Muscle of arm (tissue), 12 donors: Measurements from ENCODE around the gene VWF. TPM values are rescaled to one million over a fixed set of nuclear protein-coding genes. Genes with fewer than 3 reads are reported as not detected.
"Not testable (repeated sequence)": the region's sequence is repeated elsewhere in the genome, so short reads cannot be mapped to it uniquely, and the experiment has no call there.

Experiments
- DNase-seq: peaks from one replicate; pipeline ENCODE4 v3.0.0-alpha.2; 2013
- polyA plus RNA-seq, 12 donors: library from polyadenylated mRNA; unstranded; fragments of 120-200 nt; gene quantifications; one replicate each; pipeline ENCODE4 v1.2.1, GENCODE V29; 2013; ENCODE audit not compliant: insufficient read length in 12 of 12

VWF gene
- polyA plus RNA-seq, 12 donors = 49.1 to 67.9 (median 58.1) TPM; not detected in 1

DNA sequence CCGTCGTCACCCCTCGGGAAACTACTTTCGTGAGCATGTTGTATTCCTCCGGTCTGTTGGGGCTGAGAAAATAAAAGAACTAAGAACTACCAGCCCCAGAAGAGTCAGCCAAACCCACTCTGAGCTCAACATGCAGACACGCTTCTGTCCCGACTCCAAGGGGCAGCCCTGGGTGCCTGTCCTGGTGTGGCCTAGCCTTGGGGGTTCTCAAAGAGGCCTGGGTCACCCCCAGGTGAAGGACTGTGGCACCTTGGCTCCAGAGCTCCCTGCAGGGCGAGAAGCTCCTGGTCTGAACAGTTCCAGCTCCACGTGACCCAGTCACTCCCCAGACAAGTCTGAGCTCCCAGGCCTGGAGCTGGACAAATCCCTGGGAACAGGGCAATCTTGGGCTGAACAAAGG, 87.0 kb downstream of the VWF start:
- DNase-seq = no peak

DNA sequence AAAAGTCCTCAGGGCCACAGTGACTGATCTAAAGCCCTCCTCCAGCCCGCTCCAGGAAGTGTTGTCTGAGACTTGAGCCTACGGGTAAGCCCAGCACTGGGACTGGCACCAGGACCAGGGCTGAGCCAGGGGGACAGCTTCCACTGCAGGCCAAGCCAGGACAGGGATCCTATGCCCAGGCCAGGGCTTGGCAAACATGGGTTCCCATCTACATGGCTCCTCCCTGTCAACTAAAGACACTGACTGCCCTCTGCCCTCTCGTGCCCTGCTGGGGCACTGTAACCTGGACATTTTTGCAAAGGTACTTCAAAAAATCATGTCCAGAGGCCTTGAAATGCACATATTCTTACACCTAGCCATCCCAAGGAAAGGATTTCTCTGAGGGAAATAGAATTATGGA, 88.0 kb downstream of the VWF start:
- no peak for DNase-seq

DNA sequence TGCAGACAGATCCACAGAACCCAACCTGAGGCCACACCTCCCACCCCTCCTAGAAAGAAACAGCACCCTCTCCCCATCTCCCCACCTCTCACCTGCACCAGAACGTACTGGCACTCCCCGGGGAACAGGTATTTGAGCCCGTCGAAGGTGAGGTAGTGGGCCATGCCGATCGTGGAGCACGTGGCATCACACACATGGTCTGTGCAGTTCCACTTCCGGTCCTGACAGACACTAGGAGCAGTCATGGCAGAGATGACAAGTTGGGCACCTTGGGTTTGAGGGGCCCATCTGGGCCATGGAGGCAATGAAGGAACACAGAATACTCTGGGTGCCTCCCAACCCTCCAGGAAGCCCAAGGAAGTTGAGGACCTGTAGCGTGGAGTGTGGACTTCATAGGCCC, 89.9 kb downstream of the VWF start:
- DNase-seq = no peak

DNA sequence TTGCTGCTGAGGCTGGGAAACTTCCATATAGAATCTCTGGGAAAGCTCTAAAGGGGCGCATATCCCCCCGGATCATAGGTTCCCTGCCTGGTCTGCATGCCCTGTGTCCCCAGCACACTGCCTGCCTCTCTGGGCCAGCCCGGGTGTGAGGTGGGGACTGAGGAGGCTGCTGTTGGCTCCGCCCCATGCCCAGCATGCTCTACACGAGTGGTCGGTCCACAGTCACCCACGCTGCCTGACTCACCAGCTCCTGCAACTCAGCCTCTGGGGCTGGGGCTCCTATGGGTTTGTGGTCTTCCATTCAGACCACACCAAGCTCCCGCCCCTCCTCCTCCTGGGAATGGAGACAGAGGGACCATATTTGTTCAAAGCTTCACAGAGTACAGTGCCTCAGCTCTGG, 90.9 kb downstream of the VWF start:
- DNase-seq = no peak

DNA sequence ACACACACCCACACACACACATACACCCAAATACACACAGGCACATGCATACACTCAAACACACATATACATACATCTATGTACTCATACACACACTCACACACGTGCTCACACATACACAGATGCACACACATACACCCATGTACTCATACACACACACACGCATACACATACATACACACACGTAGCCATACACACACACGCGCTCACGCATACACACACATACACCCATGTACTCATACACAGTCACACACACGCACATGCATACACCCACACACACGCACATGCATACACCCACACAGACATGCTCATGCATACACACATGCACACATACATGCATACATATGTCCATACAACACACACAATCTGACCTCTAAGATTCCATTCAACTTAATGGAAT, 91.7 kb downstream of the VWF start:
- no peak for DNase-seq

DNA sequence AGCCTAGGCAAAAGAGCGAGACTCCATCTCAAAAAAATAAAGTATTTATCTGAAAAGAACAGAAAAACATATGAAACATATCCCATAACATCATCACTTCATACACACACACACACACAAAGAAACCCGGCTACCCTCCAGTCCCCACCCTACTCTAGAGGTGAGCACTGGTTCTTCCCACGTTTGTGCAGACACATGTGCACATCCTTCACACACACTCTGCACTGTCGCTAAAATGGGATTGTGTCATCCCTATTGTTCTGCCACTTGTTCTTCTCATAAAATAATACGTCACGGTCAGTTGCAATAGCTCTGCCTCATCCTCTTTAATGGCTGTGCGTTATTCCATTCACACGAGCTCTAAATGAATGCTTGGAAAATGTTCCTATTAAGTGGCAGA, 93.5 kb downstream of the VWF start:
- DNase-seq = no peak

DNA sequence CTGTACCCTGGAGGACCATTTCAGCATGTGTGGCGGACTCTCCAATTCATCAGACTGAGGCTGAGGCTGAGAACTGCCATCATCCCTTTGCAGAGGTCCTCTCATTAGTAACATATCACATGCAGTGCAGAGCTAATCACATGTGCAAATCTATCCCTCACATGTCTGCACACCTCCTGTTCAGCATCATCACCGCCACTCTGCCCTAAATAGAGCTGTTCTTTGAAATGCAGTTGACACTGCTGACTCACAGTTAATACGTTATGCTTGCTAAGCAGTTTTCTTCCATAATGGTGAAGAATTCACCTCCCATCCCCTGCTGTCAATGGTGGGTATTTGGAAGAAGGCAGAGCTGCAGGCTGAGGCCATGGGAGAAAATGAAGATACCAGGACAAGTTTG, 94.4 kb downstream of the VWF start:
- no peak for DNase-seq

DNA sequence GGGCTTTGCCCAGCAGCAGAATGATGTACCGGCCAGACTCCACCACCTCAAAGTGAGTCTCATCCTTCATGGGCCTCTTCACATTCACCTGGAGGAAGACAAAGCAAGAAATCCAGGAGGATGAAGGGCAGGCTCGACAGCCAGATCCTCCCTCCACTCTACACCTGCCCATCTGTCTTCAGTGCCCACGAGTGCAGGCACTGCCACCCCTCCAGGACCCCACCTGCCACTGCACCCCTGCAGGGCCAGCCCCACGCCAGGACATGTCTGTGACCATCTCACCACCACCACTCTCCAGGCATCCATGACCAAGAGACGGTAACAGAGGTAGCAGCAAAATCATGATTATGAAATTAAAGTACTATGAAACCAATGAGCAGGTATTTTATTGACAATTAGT, 95.1 kb downstream of the VWF start:
- no peak for DNase-seq

DNA sequence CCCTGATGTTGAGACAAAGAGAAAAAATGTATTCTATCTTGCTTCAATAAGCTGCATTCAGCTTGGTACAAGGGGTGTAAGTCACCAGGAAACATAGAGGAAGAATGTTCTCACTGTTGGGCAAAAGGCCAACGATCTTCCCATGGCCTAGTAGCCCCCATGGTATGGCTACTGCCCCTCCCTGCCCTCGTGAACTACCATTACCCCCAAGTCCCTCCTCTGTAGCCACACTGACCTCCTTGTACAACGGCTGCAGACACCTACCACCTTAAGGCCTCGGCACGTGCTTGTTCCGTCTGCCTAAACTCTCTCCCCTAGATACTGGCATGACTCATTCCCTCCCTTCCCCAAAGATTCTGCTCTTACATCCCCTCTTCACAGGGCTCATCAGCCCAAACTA, 97.5 kb downstream of the VWF start:
- no peak for DNase-seq

DNA sequence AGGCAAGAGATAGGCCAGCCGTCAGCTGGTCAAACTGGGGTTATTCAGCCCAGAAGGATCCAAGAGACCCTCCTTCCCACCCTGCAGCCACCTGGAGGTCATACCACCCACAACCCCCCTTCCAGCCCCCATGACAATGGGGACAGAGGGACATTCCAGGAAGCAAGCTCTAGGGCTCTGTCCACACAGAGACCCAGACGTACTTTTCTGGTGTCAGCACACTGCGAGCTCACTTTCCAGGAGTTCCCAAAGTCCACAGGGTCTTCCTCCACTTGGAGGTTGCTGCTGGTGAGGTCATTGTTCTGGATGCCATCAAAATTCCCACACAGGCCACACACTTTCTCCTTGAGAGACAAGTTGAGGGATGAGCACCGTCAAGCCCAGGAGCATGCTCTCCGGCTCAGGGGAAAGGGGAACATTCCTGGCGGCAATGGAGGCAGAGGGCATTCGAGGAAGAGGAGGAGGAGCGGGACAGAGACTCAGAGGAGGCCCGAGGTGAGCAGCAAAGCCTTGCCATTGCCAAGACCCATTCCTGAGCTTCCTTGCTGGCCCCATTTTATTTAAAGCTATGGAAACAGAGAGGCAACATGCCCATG, 98.7 kb downstream of the VWF start:
- DNase-seq = not testable (repeated sequence)

DNA sequence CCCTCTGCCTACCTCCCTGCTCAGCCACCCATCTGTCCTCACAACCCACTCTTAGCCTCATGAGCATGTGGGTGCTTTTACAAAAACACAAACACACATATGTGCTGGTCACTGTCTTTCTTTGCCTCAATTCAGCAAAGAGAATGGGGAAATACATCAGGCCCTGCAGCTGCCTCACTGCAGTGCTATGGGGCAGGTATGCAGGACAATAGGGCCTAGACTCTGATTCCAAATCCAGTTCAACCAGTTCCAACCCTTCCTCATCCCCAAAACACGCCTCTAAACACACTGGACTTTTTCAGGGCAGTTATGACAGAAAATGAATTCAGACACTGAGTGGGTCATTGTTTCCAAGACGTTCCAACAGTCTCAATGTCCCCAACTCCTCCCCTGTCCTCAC, 100.4 kb downstream of the VWF start:
- DNase-seq = not testable (repeated sequence)

DNA sequence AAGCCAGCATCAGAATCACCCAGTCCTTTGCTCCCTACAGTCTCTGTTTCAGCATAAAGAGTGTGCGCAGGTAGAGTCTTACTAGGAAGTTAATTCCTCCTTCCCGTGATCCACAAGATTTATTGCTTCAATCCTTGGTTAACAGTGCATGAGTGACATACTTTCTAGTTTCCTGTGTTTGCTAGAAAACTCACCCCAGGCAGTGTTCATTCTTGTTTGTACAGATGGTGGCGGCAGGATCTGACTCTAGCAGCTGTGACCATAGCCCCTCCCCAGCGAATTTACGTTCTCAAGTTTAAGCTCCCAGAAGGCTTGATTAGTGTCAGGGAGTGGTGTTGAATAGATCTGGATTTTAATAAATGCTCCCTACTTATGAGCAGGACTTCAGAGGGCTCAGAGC, 103.5 kb downstream of the VWF start:
- DNase-seq = no peak

DNA sequence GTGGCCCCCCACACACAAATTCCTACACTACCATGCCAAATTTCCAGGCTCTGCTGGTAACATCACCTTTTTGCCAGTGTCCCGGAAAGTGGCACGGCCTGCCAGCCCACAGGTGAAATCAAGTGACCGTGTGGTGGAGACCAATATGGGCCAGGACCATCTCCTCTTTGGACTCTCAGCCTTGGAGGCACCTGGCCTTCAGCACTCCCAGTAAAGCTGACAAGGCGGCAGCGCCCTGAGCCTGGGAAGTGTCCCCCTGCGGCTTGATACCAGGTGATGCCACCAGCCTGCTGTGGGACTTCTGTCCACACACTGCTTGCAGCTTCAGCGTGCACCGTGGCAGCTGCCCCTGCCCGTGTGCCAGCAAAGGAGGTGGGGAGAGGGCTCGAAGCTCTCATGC, 104.0 kb downstream of the VWF start:
- not testable (repeated sequence) for DNase-seq

DNA sequence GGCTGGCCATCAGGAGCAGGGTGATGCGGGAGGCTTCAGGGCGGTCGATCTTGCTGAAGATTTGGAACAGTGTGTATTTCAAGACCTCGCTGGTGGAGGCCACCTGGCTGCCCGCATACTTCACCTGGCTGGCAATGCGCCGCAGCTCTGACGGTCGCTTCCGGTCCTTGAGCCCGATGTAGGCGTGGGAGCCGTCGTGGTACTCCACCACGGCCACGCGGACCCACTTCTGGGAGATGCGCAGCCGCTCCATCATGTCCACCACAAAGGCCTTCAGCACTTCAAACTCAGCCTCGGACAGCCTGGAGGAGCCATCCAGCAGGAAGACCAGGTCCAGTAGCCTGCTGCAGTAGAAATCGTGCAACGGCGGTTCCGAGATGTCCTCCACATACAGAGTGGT, 105.2 kb downstream of the VWF start:
- DNase-seq = not testable (repeated sequence)

DNA sequence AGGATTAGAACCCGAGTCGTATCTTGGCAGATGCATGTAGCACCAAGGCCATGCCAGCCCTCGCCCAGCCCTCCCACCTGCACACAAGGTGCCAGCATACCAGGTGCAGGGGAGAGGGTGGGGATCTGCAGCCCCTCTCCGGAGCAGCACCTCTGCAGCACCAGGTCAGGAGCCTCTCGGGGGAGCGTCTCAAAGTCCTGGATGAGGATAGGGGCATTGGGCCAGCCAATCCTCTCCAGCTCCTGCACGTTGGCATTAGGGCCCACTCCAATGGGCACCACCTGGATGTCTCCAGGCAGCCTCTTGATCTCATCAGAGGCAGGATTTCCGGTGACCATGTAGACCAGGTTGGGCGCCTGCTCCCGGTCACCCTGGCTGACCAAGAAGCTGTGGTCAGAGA, 106.2 kb downstream of the VWF start:
- no peak for DNase-seq

DNA sequence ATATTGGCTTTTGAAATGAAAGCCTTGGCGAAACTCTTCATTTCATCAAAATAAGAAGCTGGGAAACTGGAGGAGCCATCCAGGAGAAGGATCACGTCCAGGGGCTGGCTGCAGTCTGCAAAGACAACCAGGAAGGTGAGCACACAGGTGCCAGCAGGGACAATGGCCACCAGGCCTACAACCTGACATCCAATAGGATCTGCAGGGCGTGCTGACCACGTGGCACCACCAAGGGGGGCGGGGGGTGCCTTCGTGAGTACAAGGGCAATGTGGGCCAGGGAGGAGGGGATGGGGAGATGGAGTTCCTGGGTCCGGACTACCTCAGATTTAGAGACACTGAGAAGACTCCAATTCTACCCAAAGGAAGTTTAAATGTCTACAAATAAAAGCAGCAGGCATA, 107.7 kb downstream of the VWF start:
- no peak for DNase-seq

DNA sequence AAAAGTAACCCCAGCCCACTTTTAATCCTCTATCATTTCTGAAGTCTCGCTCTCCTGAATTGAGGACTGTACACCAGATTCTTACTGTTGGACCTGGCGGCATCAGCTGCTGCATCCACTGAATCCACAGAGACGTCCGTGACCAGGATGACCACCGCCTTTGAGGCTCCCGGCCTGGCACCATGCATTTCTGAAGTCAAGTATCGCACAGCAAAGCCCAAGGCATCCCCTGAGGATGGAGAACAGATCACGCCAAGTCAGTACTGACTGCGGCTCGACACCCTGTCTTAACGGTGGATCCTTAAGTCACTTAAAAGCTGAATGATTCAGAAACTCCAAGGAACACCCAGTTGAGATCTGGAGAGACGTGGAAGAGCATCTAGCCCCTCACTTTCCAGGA, 108.5 kb downstream of the VWF start:
- not testable (repeated sequence) for DNase-seq

DNA sequence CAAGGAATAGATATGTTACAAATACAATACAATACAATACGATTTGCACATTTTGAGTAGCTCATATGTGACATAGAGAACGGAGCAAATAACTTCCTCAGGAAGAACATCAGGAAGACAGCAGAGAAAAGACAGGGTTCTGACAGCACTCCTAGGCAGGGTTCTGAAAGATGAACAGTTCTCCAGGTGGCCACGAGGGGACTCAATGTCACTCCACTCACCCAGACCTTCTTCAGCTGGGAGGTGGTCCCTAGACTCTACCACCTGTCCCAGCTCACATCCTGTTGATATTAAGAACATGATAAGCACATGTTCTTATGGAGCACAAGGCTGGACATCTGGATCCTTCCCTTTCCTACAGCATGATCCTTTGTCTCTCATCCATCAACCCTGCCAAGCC, 109.2 kb downstream of the VWF start:
- not testable (repeated sequence) for DNase-seq

DNA sequence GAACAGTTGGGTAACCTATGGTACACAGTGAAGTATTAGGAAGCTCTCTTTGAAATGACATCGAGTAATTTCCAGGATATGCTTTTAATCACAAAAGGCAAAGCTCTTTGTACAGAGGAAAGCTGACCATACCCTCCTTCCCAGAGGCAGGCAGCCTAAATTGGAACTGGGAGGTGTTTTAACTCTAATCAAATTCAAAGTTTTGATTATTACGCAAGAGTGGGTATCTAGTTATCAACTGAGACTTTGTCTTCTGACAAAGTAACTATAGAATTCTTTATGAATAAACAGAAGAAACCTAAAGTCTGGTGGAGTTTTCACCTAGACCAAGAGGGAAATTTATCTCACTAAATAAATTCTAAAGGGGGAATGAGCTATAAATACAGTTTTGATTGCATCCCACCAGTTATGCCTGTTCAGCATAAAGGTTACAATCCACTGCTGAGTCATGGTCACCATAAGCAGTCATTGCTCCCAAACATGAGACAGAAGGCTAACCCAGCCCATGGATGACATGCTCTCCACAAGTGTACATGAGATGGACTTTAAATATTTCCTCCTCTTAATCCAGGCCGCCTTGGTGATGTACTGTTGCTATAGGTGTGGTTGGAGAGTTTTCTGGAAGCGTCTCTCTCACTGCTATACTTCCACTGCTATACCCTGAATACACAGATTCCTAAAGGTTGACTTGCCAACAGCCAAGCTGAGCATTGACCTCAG, 113.7 kb downstream of the VWF start:
- not testable (repeated sequence) for DNase-seq

DNA sequence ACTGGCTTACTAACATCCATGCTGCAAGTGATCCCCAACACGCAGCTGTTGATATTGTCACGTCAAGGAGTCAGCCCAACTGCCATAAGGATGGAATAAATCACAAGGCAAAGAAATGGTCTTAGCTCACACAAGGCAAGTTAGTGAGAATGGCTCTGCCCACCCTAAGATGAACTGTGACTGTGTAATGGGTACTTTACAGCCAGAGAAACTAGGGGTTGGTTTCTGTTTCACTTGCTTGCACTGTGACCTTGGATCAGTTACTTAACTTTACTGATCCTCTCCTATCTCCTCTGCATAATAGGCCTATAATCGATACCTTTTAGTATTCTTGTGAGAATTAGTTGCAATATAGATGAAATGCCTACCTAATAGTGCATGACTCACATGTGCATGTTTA, 127.2 kb downstream of the VWF start:
- no peak for DNase-seq

DNA sequence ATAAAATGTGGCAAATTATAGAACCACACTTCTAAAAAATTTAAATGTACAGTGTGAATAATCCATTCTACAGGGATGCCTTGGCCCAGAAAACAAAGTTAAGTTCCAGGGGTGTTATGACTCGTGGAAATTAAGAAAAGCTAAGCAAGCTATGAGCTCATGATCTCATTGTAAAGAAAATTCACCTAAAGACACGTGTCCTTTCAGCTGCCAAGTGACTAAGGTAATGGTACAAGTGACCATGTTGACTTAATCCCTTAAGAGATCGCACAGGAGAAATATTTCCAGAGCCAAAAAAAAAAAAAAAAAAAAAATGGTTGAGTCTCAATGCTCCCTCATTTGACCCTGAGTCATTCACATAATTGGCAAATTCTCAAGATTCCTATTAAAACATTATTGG, 128.0 kb downstream of the VWF start:
- no peak for DNase-seq

DNA sequence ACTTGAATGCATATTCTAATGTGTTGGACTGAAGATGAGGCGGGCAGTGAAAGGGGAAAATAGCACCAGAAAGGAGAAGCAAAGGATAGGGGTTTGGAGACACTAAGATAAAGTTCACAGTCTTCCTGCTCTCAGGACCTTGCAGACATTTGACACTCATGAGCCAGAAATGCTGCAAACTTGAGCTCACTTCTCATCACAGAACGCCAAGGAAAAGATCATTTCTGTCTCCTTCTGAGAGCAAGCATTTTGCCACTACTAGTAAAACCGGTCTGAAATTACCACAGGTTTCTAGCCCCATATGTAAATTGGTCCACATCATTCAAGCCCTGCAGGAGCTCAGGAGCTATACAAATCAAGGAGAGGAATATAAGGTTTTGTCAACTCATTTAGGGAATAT, 134.8 kb downstream of the VWF start:
- no peak for DNase-seq

DNA sequence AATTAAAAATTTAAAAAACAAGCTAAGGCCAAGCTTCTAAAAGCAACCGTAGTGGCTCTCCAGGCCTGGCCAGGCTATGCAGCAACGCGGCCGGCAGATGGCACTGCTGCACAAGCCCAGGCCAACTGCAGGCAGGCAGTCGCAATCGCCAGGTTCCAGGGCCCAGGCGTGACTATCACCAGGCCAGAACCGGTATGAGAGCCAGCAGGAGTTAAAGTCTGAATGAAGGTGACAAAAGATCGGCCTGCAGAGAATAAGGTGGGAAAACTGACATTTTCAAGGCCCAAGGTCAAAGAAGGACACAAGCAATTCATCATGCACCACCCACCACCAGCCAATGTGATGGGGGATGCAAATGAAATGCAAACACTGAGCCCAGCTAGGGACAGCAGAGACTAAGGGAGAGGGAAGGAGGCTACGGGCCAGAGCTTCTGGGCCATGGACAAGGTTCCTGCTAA, 135.8 kb downstream of the VWF start:
- peak; percentile 80 for DNase-seq

DNA sequence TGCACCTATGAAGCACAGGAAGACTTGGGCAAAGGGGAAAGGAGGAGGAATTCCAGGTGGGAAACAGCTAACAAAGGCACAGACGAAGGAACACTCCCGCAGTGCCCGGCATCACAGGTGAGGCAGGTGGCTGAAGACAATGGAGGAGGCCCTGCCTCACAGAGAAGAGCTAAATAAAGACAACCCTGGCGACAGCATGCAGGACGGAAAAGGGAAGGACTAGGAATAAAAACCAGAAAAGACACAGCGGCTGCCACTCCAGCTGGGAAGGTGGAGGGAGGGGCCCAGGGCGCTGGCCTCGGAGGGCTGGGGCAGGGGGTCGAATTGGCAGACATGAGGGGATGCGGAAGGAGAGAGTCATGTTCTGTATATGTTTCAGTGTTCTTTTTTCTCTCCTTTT, 136.4 kb downstream of the VWF start:
- no peak for DNase-seq
